ENCODE results near the gene ZXDA.
"Not testable (repeated sequence)": the region's sequence is repeated elsewhere in the genome, so short reads cannot be mapped to it uniquely, and the experiment has no call there.

Gene ZXDA

DNA sequence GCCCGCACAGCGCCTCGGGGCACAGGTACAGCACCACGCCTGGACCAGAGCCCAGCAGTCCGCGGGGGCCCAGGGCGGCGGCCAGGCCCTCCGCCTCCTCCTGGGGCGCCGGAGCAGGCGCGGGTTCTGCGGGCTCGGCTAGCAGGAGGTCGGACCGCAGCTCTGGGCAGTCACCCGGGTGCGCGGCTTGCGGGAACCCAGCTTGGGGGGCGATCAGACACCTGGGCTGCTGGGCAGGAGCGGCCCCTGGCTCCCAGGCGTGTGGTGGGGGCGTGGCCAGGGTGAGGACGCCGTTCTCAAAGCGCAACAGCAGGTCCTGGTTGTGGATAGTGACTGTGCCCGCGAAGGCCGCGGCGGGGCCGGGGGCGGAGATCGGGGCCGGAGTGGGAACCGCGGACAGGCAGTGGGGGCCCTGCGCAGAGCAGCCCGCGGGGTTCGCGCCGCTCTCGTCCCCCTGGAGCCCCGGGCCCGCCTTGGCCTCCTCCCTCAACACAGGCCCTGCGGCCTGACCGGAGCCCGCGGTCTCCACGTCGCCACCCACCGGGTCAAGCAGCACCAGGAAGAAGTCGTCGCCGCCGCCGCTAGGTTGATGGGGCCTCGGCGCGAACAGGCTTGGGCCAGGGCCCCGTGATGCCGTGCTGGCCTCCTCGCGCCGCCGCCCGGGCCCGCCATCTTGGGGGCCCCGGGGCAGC is 517 bp downstream of the ZXDA start:
- DNase-seq (ENCODE audit: low read depth, low spot score), result not testable (repeated sequence)

DNA sequence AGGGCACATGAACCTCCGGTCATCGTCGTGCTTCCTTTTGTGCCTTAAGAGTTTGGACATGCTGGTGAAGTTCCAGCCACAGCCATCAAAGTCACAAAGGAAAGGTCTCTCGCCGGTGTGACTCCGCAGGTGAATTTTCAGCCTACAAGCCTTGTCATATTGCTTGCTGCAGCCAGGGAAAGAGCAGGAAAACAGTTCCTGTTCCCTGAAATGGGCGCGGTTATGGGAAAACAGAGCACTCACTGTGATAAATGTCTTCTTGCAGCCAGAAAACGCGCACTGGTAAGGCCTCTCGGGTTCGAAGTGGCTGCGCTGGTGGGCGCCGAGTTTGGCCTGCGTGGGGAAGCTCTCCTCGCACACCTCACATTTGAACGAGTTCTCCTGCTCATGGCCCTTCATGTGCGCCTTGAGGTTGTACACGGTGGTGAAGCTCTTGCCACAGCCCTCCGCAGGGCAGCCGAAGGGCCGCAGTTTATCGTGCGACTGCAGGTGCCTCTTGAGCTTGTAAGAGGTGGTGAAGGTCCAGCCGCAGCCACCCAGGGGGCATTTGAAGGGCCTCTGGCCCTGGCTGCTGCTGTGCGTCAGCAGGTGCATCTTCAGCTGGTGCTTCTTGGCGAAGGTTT is 1.2 kb downstream of the ZXDA start:
- H3K4me1 ChIP-seq (ENCODE audit: control insufficient read depth, insufficient read depth, low read length); H3K9me3 ChIP-seq (ENCODE audit: control insufficient read depth, insufficient read depth, low read length); H3K27me3 ChIP-seq (ENCODE audit: control insufficient read depth, insufficient read depth, low read length); H3K4me3 ChIP-seq (ENCODE audit: low read length); H3K27ac ChIP-seq (ENCODE audit: low read length); H3K36me3 ChIP-seq (ENCODE audit: control insufficient read depth, insufficient read depth, low read length); DNase-seq (ENCODE audit: low read depth, low spot score): not testable (repeated sequence)
- no CpG with 5 or more reads among the region's 28 CpGs for WGBS (ENCODE audit: insufficient coverage, insufficient read length)

More for the DNA sequence above, 517 bp downstream of the ZXDA start:
- no CpG with 5 or more reads among the region's 72 CpGs for WGBS (ENCODE audit: insufficient coverage, insufficient read length)
- H3K4me3 ChIP-seq (ENCODE audit: low read length); H3K27ac ChIP-seq (ENCODE audit: low read length); H3K36me3 ChIP-seq (ENCODE audit: control insufficient read depth, insufficient read depth, low read length); H3K27me3 ChIP-seq (ENCODE audit: control insufficient read depth, insufficient read depth, low read length); H3K4me1 ChIP-seq (ENCODE audit: control insufficient read depth, insufficient read depth, low read length); H3K9me3 ChIP-seq (ENCODE audit: control insufficient read depth, insufficient read depth, low read length): not testable (repeated sequence)

DNA sequence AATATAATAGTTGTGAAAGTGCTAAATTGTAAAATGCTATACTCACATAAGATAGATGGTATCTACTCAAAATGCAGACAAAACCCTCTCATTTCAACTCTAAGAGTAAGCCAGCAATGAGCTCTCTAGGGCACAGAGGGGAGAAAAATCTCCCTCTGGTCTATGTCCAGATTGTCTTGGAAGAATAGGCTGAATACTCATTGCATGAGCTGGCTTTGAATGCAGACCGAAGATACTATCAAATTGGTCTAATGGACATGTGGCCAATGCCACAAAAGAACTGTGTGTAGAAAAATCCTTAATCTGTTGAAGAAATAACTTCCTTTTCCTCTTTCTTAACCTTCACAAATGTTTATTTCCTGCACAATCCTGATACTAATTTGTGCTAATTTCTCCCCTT is 3.5 kb downstream of the ZXDA start:
- Histone ChIP-seq H3K27me3 (ENCODE audit: control insufficient read depth, insufficient read depth, low read length) (no peaks in the 10 kb centered on the region), H3K36me3 (ENCODE audit: control insufficient read depth, insufficient read depth, low read length) (no peaks in the 10 kb centered on the region), H3K9me3 (ENCODE audit: control insufficient read depth, insufficient read depth, low read length) (no peaks in the 10 kb centered on the region; the same call in 1 of the 2 replicates), H3K27ac (ENCODE audit: low read length) (no peak overlapping the region), H3K4me3 (ENCODE audit: low read length) (no peak overlapping the region), H3K4me1 (ENCODE audit: control insufficient read depth, insufficient read depth, low read length) (no peaks in the 10 kb centered on the region)
- WGBS (ENCODE audit: insufficient coverage, insufficient read length), result no CpG with 5 or more reads among the region's 1 CpG
- no peak for DNase-seq (ENCODE audit: low read depth, low spot score)

DNA sequence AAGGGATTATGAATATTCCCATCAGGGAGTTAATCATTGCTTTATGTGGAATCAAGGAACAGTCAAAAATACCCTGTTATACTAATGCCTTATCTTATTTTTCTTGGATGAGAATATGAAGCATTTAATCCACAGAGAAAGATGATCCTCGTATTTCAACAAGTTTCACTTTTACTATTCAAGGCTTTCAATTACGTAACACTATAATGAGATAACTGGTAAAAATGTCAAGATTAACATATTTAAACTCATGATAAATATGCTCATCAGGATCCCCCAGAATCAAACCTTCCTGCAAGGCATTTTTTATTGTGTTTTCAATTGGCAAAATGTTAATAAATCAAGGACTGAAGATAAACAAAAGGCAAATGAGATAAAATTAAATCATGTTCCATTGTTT is 5.1 kb downstream of the ZXDA start:
- Histone ChIP-seq H3K4me3 (ENCODE audit: low read length) (no peak overlapping the region), H3K9me3 (ENCODE audit: control insufficient read depth, insufficient read depth, low read length) (no peaks in the 10 kb centered on the region; the same call in 1 of the 2 replicates), H3K27ac (ENCODE audit: low read length) (no peak overlapping the region), H3K36me3 (ENCODE audit: control insufficient read depth, insufficient read depth, low read length) (no peaks in the 10 kb centered on the region), H3K4me1 (ENCODE audit: control insufficient read depth, insufficient read depth, low read length) (no peaks in the 10 kb centered on the region), H3K27me3 (ENCODE audit: control insufficient read depth, insufficient read depth, low read length) (no peaks in the 10 kb centered on the region)
- DNase-seq (ENCODE audit: low read depth, low spot score), result no peak
- WGBS (ENCODE audit: insufficient coverage, insufficient read length), result no CpG with 5 or more reads among the region's 2 CpGs

DNA sequence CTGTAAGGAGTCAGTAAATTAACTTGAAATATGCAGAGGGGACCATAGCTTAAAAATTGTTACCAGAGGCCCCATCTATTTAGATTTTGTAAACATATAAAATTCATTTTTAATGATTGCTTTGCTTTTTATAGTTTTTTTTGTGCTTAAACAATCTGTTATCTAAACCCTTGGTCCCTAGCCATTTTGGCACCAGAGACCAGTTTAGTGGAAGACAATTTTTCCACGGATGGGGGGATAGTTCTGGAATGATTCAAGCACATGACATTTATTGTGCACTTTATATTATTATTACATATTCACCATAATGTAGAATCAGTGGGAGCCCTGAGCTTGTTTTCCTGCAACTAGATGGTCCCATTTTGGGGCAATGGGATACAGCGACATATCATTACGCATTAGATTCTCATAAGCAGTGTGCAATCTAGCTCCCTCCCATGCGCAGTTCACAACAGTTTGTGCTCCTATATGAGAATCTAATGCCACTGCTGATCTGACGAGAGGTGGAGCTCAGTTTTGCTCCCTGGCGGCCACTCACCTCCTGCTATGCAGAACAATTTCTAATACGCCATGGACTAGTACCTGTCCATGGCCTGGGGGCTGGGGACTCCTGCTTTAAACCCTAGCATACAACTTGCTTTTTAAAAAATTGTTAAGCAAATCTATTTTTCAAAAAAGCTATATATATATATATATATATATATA is 5.9 kb downstream of the ZXDA start:
- no peak for DNase-seq (ENCODE audit: low read depth, low spot score)
- no CpG with 5 or more reads among the region's 7 CpGs for WGBS (ENCODE audit: insufficient coverage, insufficient read length)
- no peaks in the 10 kb centered on the region for H3K36me3 ChIP-seq (ENCODE audit: control insufficient read depth, insufficient read depth, low read length)
- no peaks in the 10 kb centered on the region; the same call in 1 of the 2 replicates for H3K9me3 ChIP-seq (ENCODE audit: control insufficient read depth, insufficient read depth, low read length)
- no peak overlapping the region for H3K4me3 ChIP-seq (ENCODE audit: low read length)
- H3K4me1 ChIP-seq (ENCODE audit: control insufficient read depth, insufficient read depth, low read length), result no peaks in the 10 kb centered on the region
- H3K27ac ChIP-seq (ENCODE audit: low read length), result no peak overlapping the region
- H3K27me3 ChIP-seq (ENCODE audit: control insufficient read depth, insufficient read depth, low read length), result no peaks in the 10 kb centered on the region

DNA sequence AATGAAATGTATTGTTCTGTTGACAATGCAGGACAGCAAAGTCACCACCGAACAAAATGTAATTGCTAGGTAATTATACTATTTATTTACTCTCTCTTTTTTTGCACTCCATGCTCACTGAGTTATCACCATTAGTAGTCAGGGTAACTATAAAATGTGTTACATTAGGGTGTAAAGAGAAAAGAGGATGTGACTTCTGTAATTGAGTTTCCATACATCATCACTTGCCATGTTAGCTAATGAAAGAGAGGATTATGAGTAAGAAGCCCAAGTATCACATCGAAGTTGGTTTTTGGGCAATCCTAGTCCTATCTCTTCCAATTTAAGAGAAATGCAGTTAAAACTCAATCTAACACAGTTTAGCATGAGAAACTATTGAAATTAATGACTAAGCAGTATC is 7.6 kb downstream of the ZXDA start:
- H3K4me3 ChIP-seq (ENCODE audit: low read length), result no peak overlapping the region
- H3K27ac ChIP-seq (ENCODE audit: low read length), result no peak overlapping the region
- no peaks in the 10 kb centered on the region for H3K9me3 ChIP-seq (ENCODE audit: control insufficient read depth, insufficient read depth, low read length)
- no peak for DNase-seq (ENCODE audit: low read depth, low spot score)
- H3K36me3 ChIP-seq (ENCODE audit: control insufficient read depth, insufficient read depth, low read length), result no peaks in the 10 kb centered on the region
- H3K4me1 ChIP-seq (ENCODE audit: control insufficient read depth, insufficient read depth, low read length), result no peaks in the 10 kb centered on the region
- no peaks in the 10 kb centered on the region for H3K27me3 ChIP-seq (ENCODE audit: control insufficient read depth, insufficient read depth, low read length)
- no CpG with 5 or more reads among the region's 2 CpGs for WGBS (ENCODE audit: insufficient coverage, insufficient read length)

DNA sequence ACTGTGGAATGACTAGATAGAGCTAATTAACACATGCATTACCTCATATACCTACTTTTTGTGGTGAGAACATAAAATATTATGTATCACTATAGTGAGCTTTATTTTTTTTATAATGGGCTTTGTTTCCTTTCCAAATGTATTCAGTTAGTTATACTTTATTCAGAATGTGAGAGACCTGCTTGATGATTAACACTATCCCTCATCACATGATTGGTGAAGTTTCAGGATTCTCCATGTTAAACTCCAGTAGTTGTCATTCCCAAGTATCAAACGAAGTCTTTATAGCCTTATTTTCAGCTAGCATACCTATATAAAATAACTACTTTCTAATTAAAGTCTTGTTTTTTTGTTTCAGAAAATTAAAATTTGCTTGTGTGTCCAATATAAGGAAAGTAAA is 8.8 kb downstream of the ZXDA start:
- WGBS (ENCODE audit: insufficient coverage, insufficient read length), result no CpG with 5 or more reads among the region's 1 CpG
- Histone ChIP-seq H3K4me3 (ENCODE audit: low read length) (no peak overlapping the region), H3K4me1 (ENCODE audit: control insufficient read depth, insufficient read depth, low read length) (no peaks in the 10 kb centered on the region), H3K27me3 (ENCODE audit: control insufficient read depth, insufficient read depth, low read length) (no peaks in the 10 kb centered on the region), H3K27ac (ENCODE audit: low read length) (no peak overlapping the region), H3K9me3 (ENCODE audit: control insufficient read depth, insufficient read depth, low read length) (no peaks in the 10 kb centered on the region), H3K36me3 (ENCODE audit: control insufficient read depth, insufficient read depth, low read length) (no peaks in the 10 kb centered on the region)
- no peak for DNase-seq (ENCODE audit: low read depth, low spot score)

DNA sequence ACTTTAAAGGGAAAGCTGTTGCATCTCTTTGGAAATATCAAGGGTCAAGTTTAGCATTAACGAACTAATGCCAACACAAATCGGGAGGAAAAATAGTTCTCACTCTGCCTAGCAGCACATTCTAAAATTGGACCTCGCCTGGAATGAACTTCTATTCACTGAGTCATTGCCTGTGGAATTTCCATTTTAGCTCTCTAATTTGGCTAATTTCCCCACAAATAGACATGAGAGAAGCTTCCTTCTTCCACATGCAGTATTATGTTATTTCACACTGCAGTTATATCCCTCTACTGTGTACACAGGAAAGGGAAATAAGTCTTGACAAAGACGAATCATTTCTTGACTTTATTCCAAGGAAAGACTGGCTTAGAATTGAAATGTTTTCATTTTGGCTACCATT is 9.3 kb downstream of the ZXDA start:
- H3K4me3 ChIP-seq (ENCODE audit: low read length), result no peak overlapping the region
- WGBS (ENCODE audit: insufficient coverage, insufficient read length), result no CpG with 5 or more reads among the region's 4 CpGs
- H3K27ac ChIP-seq (ENCODE audit: low read length), result no peak overlapping the region
- H3K9me3 ChIP-seq (ENCODE audit: control insufficient read depth, insufficient read depth, low read length), result no peaks in the 10 kb centered on the region
- no peaks in the 10 kb centered on the region for H3K27me3 ChIP-seq (ENCODE audit: control insufficient read depth, insufficient read depth, low read length)
- DNase-seq (ENCODE audit: low read depth, low spot score), result no peak
- no peaks in the 10 kb centered on the region for H3K4me1 ChIP-seq (ENCODE audit: control insufficient read depth, insufficient read depth, low read length)
- no peaks in the 10 kb centered on the region for H3K36me3 ChIP-seq (ENCODE audit: control insufficient read depth, insufficient read depth, low read length)

DNA sequence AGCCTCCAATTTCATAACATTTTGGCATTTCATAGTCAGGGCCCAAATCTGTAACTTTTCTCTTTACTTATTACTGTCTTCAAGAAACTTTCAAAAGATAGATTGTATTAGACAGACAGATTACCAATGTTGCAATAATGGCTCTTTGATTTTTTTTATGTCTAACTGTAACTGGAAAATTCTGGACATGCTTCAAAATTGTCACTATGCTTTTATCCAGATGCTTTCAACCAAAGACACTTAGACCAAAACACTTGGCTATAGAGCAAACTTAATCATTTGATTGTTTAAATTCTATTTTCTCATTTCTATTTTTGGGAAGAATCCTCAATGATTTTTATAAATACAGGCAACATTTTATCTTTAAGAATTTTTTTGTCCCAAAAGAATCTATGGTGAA is 10.4 kb downstream of the ZXDA start:
- H3K4me1 ChIP-seq (ENCODE audit: control insufficient read depth, insufficient read depth, low read length), result no peaks in the 10 kb centered on the region
- H3K9me3 ChIP-seq (ENCODE audit: control insufficient read depth, insufficient read depth, low read length), result no peaks in the 10 kb centered on the region
- H3K36me3 ChIP-seq (ENCODE audit: control insufficient read depth, insufficient read depth, low read length), result no peaks in the 10 kb centered on the region
- no peak overlapping the region for H3K4me3 ChIP-seq (ENCODE audit: low read length)
- H3K27ac ChIP-seq (ENCODE audit: low read length), result no peak overlapping the region
- no peaks in the 10 kb centered on the region for H3K27me3 ChIP-seq (ENCODE audit: control insufficient read depth, insufficient read depth, low read length)
- DNase-seq (ENCODE audit: low read depth, low spot score), result no peak

DNA sequence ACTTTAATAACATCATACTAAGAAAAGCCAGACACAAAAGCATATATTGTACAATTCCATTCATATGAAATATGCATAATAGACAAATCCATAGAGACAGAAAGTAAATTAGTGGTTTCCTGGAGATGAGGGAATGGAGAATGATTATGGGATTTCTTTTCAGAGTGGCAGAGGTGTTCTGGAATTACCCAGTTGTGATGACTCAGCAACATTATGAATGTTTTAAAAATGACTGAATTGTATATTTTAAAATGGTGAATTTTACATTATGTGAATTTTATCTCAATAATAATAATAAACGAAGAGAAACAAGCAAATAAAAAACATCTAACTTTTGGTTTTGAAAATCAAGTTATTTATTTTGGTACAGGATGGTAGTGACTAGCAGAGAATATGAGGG is 11.2 kb downstream of the ZXDA start:
- no peaks in the 10 kb centered on the region for H3K27me3 ChIP-seq (ENCODE audit: control insufficient read depth, insufficient read depth, low read length)
- no peaks in the 10 kb centered on the region for H3K4me1 ChIP-seq (ENCODE audit: control insufficient read depth, insufficient read depth, low read length)
- no peak for DNase-seq (ENCODE audit: low read depth, low spot score)
- no peak overlapping the region for H3K27ac ChIP-seq (ENCODE audit: low read length)
- no peaks in the 10 kb centered on the region for H3K9me3 ChIP-seq (ENCODE audit: control insufficient read depth, insufficient read depth, low read length)
- H3K36me3 ChIP-seq (ENCODE audit: control insufficient read depth, insufficient read depth, low read length), result no peaks in the 10 kb centered on the region
- H3K4me3 ChIP-seq (ENCODE audit: low read length), result no peak overlapping the region
- WGBS (ENCODE audit: insufficient coverage, insufficient read length), result no CpG with 5 or more reads among the region's 1 CpG

Measured in iPS DF 6.9 (cell line).